NB4 (cell line): ENCODE data around the gene CDH26.
A peak's percentile ranks its signal among the peaks of the same experiment; 100 is the strongest.

ENCODE experiments used
- MAX ChIP-seq: IDR thresholded peaks from 2 replicates; pipeline ENCODE4 v1.6.1; 2011; ENCODE audit warnings: low read depth, low read length
- POLR2A ChIP-seq: IDR thresholded peaks from 2 replicates; pipeline ENCODE4 v1.6.1; 2011; ENCODE audit warnings: mild to moderate bottlenecking; ENCODE audit not compliant: insufficient read length; ENCODE audit errors: extremely low read depth
- TF ChIP-seq, protein P1 (sequence below): IDR thresholded peaks from one replicate; pipeline ENCODE4 v1.5.1; 2012; ENCODE audit warnings: low read depth, low read length

DNA sequence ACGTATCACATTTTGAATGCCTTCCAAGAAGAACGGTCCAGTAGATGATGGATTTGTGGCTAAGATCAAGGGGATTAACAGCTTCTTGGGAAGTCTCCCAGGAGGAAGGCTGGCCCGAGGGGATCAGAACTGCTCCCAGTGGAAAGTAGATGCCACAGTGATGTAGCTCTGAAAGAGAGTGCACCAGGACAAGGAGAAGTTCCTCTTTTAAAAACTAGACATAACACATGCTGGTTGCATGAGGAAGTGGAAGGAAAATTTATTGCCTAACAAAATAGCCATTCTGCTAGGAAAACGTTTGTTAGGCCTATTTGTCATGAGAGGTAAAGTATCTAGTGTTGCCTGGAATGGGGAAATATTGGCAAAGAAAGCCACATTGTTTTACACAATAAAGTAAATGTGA, 87.8 kb downstream of the CDH26 start:
- TF ChIP-seq, protein P1, sequence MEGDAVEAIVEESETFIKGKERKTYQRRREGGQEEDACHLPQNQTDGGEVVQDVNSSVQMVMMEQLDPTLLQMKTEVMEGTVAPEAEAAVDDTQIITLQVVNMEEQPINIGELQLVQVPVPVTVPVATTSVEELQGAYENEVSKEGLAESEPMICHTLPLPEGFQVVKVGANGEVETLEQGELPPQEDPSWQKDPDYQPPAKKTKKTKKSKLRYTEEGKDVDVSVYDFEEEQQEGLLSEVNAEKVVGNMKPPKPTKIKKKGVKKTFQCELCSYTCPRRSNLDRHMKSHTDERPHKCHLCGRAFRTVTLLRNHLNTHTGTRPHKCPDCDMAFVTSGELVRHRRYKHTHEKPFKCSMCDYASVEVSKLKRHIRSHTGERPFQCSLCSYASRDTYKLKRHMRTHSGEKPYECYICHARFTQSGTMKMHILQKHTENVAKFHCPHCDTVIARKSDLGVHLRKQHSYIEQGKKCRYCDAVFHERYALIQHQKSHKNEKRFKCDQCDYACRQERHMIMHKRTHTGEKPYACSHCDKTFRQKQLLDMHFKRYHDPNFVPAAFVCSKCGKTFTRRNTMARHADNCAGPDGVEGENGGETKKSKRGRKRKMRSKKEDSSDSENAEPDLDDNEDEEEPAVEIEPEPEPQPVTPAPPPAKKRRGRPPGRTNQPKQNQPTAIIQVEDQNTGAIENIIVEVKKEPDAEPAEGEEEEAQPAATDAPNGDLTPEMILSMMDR: no peak
- TF ChIP-seq POLR2A (peak; percentile 30), MAX (peak; percentile 73)
